CD1c-positive myeloid dendritic cell (primary cell): Measurements from ENCODE around the gene RAD51B.

Experiments
- DNase-seq: peaks from one replicate; pipeline ENCODE4 v3.0.0-alpha.2; 2016; ENCODE audit errors: extremely low spot score

RAD51B gene

GRCh38 chr14:68525516-68525915 is 705.9 kb downstream of the RAD51B start:
- DNase-seq: no peak

DNA sequence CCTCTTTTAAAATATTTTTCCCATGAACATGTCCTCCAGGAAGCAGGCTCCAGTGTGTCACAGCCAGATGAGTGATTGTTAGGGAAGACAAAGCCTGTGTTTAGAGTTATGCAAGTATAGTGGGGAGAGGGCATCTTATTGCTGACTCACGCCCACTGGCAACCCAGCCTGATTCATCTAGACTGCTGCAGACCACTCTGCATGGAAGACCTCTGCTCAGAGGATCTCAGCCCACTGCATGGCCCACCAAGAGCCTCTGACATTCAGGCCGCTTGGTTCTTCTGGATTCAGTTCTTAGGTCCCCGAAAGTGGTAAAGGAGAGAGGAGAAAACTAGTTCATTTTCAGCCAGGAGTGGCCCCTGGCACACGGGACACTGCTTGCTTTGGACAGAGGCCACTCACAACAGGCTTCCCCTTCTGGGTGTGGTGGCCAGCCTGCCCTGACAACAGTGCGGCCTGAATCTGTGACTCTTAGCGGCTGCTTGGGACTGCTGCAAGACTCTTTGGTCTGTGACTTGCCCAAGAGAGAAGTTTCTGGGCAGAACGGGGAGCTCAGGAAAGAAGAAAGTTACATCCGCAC is 707.0 kb downstream of the RAD51B start:
- no peak for DNase-seq

- DNase-seq: no peak
Observed at GRCh38 chr14:68527329-68527851, 707.8 kb downstream of the RAD51B start.

GRCh38 chr14:68528040-68528687 is 708.6 kb downstream of the RAD51B start:
- DNase-seq: peak; percentile 54

GRCh38 chr14:68530443-68530842 is 710.9 kb downstream of the RAD51B start:
- DNase-seq: no peak

- DNase-seq: no peak
Observed at GRCh38 chr14:68532496-68532895, 712.9 kb downstream of the RAD51B start.

GRCh38 chr14:68534276-68534675 is 714.7 kb downstream of the RAD51B start:
- no peak for DNase-seq

GRCh38 chr14:68535404-68536017 is 715.9 kb downstream of the RAD51B start:
- DNase-seq: no peak

- no peak for DNase-seq
Observed at GRCh38 chr14:68536018-68536410, 716.4 kb downstream of the RAD51B start.

DNA sequence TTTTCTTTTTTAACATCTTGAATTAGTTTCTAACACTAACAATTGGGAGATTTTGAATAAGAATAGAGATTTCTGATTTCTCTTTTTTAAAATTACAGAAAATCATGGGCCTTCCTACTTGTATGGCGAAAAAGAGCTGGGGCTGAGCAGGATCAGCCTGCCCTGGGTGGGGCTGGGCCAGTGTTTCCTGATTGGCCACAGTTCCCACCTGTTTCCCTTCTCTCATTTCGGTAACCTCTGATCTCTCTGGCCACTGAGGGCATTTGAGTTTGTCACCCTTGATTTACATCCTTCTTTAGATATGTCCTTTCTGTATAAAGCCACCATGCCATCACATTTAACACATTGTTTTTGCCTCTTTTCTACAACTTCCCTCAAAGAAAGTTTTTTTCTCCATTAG is 719.1 kb downstream of the RAD51B start:
- DNase-seq: no peak

GRCh38 chr14:68539241-68539737 is 719.7 kb downstream of the RAD51B start:
- DNase-seq: no peak

GRCh38 chr14:68539789-68540188 is 720.2 kb downstream of the RAD51B start:
- DNase-seq: no peak

GRCh38 chr14:68541178-68541896 is 721.8 kb downstream of the RAD51B start:
- DNase-seq: no peak

DNA sequence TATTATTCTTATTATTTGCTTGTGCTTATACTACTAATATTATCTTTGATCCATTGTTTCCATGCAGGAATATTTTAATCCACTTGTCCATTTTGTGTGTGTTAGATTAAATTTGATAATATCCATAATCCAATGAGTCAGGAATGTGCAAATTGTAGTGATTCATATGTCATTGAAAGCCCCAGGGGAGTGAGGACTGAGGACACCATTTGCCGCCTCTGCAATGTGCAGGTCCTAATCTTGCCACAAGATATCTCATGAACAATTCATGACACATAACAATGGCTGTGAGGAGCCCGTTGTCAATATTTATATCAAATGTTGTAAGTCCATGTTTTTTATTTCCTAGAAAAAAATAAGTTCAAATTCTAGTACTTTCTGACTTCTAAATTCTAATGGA is 722.8 kb downstream of the RAD51B start:
- DNase-seq: no peak

- peak; percentile 35 for DNase-seq
Observed at GRCh38 chr14:68543516-68543915, 723.9 kb downstream of the RAD51B start.

- DNase-seq: peak; percentile 76
Observed at GRCh38 chr14:68544081-68544892, 724.7 kb downstream of the RAD51B start.

GRCh38 chr14:68546839-68547238 is 727.3 kb downstream of the RAD51B start:
- DNase-seq: no peak

GRCh38 chr14:68547305-68548193 is 728.0 kb downstream of the RAD51B start:
- DNase-seq: no peak

- DNase-seq: no peak
Observed at GRCh38 chr14:68548194-68549076, 728.9 kb downstream of the RAD51B start.
